ENCODE measurements around the gene SPTAN1.

SPTAN1 gene

DNA sequence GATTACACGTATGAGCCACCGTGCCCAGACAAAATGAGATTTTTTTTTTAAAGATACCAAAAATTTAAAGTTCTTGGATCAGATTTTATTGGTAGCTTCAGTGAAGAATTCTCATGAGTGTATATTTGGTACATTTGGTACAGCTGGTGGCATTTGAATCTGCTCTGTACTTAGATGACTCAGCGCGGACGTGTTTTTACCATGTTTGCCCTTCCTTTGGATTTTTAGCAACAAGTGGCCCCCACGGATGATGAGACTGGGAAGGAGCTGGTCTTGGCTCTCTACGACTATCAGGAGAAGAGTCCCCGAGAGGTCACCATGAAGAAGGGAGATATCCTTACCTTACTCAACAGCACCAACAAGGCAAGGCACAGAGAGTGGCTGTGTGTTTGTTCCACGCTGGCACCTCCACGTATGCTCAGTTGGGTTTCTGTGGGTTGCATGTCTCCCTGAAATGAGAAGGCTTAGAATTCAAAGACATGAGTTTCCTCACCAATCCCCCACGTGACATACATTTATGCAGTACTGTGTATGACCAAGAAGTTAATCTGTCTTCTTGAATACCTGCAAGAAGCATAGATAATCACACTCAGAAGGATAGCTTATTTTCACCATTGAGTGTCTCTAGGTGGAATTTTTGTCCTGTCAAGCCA, 36.3 kb downstream of the SPTAN1 start:
- no peak overlapping the region for H3K4me3 ChIP-seq (ENCODE audit: low read depth, low read length)
- DNase-seq (ENCODE audit: low read depth), result no peak

DNA sequence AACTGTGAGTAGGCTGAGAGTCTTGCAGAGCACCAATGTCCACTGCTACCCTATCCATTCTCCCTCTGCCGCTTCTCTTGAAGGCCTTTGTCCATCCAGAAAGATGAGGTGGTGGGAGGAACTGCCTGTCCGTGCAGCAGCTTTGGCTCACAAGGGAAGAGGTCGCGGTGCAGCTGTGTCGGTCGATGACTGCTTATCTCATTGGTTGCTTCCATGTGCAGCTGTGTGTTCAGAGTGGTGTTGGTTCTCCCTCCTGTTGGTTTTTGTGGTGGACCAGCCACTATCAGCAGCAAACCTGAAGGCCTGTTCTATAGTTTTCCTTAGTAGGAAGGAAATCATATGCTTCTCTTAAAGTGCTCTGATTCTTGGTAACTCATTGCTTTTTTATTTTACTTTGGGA, 40.7 kb downstream of the SPTAN1 start:
- H3K4me3 ChIP-seq (ENCODE audit: low read depth, low read length), result no peak overlapping the region
- DNase-seq (ENCODE audit: low read depth), result no peak

GRCh38 chr9:128593856-128594255, 41.5 kb downstream of the SPTAN1 start:
- no peak overlapping the region for H3K4me3 ChIP-seq (ENCODE audit: low read depth, low read length)
- DNase-seq (ENCODE audit: low read depth), result no peak

DNA sequence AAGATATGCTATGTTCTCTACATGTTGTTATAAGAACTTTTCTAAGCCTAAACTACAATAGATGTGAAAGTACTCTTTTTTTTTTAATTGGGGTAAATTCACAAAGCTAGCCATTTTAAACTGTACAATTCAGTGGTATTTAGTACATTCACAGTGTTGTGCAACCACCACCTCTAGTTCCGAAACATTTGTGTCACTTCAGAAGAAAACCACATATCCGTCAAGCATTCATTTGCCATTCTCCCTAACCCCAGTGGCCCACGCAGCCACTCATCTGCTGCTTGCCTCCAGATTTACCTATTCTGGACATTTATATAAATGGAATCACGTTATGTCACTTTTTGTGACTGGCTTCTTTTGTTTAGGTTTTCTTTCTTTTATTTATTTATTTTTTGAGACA, 43.1 kb downstream of the SPTAN1 start:
- no peak overlapping the region for H3K4me3 ChIP-seq (ENCODE audit: low read depth, low read length)
- no peak for DNase-seq (ENCODE audit: low read depth)

- H3K4me3 ChIP-seq (ENCODE audit: low read depth, low read length), result no peak overlapping the region
- DNase-seq (ENCODE audit: low read depth), result no peak
Measured at GRCh38 chr9:128600099-128600498, 47.7 kb downstream of the SPTAN1 start.

DNA sequence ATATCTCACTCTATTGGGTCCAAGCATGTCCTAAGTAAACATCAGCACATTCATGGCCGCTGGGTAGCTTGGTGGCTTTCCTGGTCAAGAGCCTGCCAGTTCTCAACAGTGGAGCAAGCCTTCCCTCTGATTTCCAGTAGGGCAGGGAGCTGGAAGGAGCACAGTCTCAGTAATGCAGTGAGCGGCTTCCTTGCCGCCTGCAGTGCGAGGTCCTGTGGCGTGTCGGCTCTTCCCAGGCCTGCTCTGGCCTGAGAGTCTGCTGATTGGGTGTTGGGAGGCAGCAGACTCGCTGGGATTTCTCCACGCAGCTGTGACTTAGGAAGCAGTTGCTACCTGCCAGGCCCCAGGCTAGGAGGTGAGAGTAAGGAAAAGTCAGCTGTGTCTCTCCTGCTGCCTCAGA, 51.3 kb downstream of the SPTAN1 start:
- H3K4me3 ChIP-seq (ENCODE audit: low read depth, low read length), result no peak overlapping the region
- DNase-seq (ENCODE audit: low read depth), result no peak

- DNase-seq (ENCODE audit: low read depth), result peak; percentile 34
- H3K4me3 ChIP-seq (ENCODE audit: low read depth, low read length), result no peak overlapping the region
Measured at GRCh38 chr9:128607642-128608350, 55.4 kb downstream of the SPTAN1 start.

DNA sequence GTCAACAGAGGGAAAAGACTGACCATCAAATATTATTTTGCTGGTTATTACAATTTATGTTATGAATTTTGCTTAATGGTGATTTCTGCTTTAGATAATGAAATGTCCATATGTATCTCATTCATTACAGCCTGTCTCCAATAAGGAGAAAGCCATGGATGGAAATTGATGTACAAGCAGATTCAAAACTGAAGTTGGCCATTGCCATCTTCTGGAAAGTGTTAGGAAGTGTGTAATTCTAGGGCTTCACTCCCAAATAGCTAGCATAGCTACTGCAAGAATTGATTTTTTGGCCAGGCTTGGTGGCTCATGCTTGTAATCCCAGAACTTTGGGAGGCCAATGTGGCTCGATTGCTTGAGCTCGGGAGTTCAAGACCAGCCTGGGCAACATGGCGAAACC, 58.5 kb downstream of the SPTAN1 start:
- no peak for DNase-seq (ENCODE audit: low read depth)
- no peak overlapping the region for H3K4me3 ChIP-seq (ENCODE audit: low read depth, low read length)

DNA sequence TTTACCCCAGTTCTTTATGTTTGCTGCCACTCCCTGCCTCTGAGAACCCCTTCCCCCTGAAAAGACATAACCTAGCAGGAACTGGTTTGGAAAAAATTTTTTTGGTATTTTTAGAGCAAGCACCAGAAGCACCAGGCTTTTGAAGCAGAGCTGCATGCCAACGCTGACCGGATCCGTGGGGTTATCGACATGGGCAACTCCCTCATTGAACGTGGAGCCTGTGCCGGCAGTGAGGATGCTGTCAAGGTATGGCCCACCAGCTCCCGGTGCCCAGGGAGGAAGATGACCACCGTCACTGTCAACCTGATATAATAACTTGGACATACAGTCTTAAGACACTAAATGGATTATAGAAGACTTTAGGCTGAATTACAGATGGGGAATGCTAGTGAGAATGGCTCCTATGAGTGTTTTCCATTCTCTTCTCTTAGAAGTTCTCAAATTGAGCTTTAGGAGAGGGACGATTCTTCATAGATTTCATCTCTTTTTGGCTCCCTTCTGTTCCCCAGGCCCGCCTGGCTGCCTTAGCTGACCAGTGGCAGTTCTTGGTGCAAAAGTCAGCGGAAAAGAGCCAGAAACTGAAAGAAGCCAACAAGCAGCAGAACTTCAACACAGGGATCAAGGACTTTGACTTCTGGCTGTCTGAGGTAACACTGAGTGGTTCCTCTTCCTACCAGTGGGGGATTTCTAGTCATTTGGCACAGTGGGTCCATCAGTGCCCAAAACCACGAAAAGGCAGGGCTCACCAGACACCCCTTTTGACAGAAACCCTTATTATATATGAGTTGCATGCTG, 59.4 kb downstream of the SPTAN1 start:
- no peak overlapping the region for H3K4me3 ChIP-seq (ENCODE audit: low read depth, low read length)
- no peak for DNase-seq (ENCODE audit: low read depth)

DNA sequence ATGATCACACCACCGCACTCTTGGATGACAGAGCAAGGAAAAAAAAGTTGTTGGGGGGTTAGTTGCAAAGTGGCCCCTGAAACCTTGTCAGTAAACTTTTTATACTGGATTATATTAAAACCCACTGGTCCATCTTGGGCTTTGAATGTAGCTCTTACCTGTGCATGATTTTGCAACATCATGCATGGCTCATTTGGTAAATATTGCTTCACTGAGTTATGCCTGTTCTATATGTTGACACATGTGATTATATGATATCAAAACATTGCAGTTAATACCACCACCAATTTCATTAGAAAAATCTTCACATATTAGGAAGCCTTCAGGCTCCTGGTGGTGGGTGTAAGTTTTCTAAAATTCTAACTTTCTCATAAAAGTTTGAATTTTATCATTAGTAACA, 62.3 kb downstream of the SPTAN1 start:
- no peak overlapping the region for H3K4me3 ChIP-seq (ENCODE audit: low read depth, low read length)
- DNase-seq (ENCODE audit: low read depth), result no peak

- no peak for DNase-seq (ENCODE audit: low read depth)
- H3K4me3 ChIP-seq (ENCODE audit: low read depth, low read length), result no peak overlapping the region
Measured at GRCh38 chr9:128615571-128615970, 63.2 kb downstream of the SPTAN1 start.

DNA sequence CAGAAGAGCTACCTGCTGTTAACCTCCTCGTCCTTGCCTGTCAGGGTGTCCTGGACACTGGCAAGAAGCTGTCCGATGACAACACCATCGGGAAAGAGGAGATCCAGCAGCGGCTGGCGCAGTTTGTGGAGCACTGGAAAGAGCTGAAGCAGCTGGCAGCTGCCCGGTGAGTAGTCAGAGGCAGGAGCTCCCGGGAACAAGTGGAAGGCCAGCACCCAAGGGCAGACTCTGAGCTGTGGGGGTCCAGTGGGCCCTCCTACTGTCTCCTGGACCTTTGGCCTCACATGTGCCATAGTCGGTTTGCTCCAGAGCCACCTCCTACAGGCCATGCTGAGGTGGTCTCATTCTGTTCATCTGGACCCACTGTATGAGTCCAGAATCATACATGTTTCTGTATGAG, 65.6 kb downstream of the SPTAN1 start:
- H3K4me3 ChIP-seq (ENCODE audit: low read depth, low read length), result no peak overlapping the region
- DNase-seq (ENCODE audit: low read depth), result no peak

DNA sequence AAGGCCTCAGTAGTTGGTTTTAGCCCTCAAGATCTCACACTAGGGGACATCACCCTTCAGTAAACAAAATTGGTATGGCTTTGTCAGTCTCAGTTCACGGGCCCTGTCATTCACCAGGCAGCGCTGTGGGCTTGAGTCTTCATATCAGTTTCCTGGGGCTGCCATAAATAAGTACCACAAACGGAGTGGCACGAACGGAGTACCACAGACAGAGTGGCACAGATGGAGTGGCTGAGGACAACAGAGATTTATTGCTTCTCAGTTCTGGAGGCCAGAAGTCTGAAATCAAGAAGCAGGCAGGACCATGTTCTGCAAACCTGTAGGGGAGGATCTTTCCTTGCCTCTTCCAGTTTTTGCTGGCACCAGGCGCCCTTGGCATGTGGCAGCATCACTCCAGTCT, 66.7 kb downstream of the SPTAN1 start:
- H3K4me3 ChIP-seq (ENCODE audit: low read depth, low read length), result no peak overlapping the region
- no peak for DNase-seq (ENCODE audit: low read depth)

DNA sequence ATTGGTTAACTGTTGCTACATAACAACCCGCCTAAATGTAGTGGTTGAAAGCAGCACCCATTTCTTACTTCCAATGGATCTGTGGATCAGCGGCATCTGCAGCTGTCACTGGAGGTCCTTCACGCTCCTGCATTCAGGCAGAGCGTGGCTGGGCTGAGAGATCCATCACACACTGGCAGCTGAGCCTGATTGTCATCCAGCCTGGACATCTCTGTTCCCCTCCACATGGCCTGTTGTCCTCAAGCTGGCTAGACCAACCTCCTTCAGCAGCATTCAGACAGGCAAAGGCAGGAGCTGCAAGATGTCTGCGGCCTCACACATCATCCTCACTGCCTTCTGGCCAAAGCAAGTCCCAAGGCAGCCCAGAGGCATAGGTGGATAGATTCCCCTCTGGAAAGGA, 67.4 kb downstream of the SPTAN1 start:
- no peak overlapping the region for H3K4me3 ChIP-seq (ENCODE audit: low read depth, low read length)
- no peak for DNase-seq (ENCODE audit: low read depth)

GRCh38 chr9:128621730-128622455, 69.5 kb downstream of the SPTAN1 start:
- H3K4me3 ChIP-seq (ENCODE audit: low read depth, low read length), result no peak overlapping the region
- DNase-seq (ENCODE audit: low read depth), result no peak

- no peak overlapping the region for H3K4me3 ChIP-seq (ENCODE audit: low read depth, low read length)
- no peak for DNase-seq (ENCODE audit: low read depth)
Measured at GRCh38 chr9:128624566-128624965, 72.2 kb downstream of the SPTAN1 start.

GRCh38 chr9:128625391-128626146, 73.2 kb downstream of the SPTAN1 start:
- no peak for DNase-seq (ENCODE audit: low read depth)

DNA sequence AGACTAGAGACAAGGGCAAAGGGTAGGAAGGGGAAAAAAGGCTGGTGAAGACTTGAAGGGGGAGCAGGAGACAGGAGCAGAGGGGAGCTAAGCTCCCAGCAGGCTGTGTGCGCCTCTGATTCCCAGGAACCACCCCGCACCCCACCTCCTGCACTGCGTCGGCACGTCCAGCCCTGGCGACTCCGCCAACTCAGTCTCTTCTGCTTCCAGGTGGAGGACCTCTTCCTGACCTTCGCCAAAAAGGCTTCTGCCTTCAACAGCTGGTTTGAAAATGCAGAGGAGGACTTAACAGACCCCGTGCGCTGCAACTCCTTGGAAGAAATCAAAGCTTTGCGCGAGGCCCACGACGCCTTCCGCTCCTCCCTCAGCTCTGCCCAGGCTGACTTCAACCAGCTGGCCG, 73.8 kb downstream of the SPTAN1 start:
- DNase-seq (ENCODE audit: low read depth), result no peak
- no peak overlapping the region for H3K4me3 ChIP-seq (ENCODE audit: low read depth, low read length)

More at GRCh38 chr9:128625391-128626146, 73.2 kb downstream of the SPTAN1 start:
- H3K4me3 ChIP-seq (ENCODE audit: low read depth, low read length), result no peak overlapping the region

DNA sequence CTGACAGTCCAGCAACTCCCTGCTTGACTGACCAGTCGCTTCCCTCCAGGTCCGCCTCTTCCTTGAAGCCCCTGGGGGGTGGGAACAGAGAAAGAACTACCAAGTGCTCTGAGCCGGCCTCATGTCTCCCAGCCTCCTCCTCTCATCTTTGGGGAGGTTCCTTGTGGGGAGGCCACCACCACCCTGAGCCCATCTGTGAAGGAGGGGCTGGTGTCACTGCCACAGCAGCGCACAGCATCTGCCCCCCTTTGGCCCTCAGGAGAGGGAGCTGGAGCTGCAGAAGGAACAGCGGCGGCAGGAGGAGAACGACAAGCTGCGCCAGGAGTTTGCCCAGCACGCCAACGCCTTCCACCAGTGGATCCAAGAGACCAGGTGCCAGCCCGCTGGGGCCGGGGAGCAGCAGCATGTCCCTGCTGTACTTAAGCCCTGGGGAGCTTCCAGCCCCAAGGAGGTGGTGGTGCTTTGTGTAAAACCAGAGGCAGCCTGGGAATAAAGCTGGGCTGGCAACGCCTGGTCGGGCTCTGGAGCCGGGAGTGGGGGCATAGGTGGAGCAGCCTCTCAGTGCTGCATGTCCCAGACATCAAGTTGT, 74.8 kb downstream of the SPTAN1 start:
- DNase-seq (ENCODE audit: low read depth), result no peak
- H3K4me3 ChIP-seq (ENCODE audit: low read depth, low read length), result no peak overlapping the region

All from skeletal muscle cell (primary cell).